H1 (cell line): ENCODE data around the gene OGFR. TPM values are rescaled to one million over a fixed set of nuclear protein-coding genes. Genes with fewer than 3 reads are reported as not detected.

Source experiments
- CTCF ChIA-PET: fragments of 300-600 bp; sonication (Branson Sonifier 250); formaldehyde crosslinking; loops from one replicate; lab custom pipeline; 2021; ENCODE audit not compliant: partially characterized antibody; lab: Charles Lee
- POLR2A ChIA-PET: fragments of 300-600 bp; sonication (Branson Sonifier 250); formaldehyde crosslinking; loops from one replicate; lab custom pipeline; 2021; ENCODE audit warnings: inconsistent platforms; ENCODE audit not compliant: partially characterized antibody; lab: Charles Lee
- DNase-seq, 2 experiments: peaks; one replicate each; pipeline versions ENCODE4 v3.0.0 to v3.0.0-alpha.2; 2010 to 2022; ENCODE audit warnings: low spot score in 2 of 2, low read depth in 1 of 2, mixed read lengths in 1 of 2
- FAIRE-seq: peaks from 2 replicates; lab custom pipeline; 2011; peaks lifted over from hg19 to GRCh38; lab: Jason Lieb, UNC
- H2AFZ ChIP-seq: 2 replicates; pipeline ENCODE4 v1.8.1; 2012; ENCODE audit warnings: low read length, inconsistent platforms
- H2AK5ac ChIP-seq: 2 replicates; pipeline ENCODE4 v1.6.1; 2013; ENCODE audit warnings: low read depth, low read length
- H2BK120ac ChIP-seq: replicated peaks from 2 replicates; pipeline ENCODE3; 2013; ENCODE audit warnings: low read depth, low read length, inconsistent platforms
- H2BK12ac ChIP-seq: 2 replicates; pipeline ENCODE4 v1.6.1; 2013; ENCODE audit warnings: low read depth, low read length
- H2BK15ac ChIP-seq: 2 replicates; pipeline ENCODE4 v1.6.1; 2013; ENCODE audit warnings: low read length
- H2BK20ac ChIP-seq: 2 replicates; pipeline ENCODE4 v1.6.1; 2013; ENCODE audit warnings: low read length
- H2BK5ac ChIP-seq: 2 replicates; pipeline ENCODE4 v1.6.1; 2013; ENCODE audit warnings: low read depth, low read length
- H3K14ac ChIP-seq: 2 replicates; pipeline ENCODE4 v1.6.1; 2013; ENCODE audit warnings: inconsistent platforms; ENCODE audit not compliant: insufficient read length
- H3K18ac ChIP-seq: 2 replicates; pipeline ENCODE4 v1.6.1; 2013; ENCODE audit warnings: low read length; ENCODE audit errors: extremely low read depth
- H3K23ac ChIP-seq: 2 replicates; pipeline ENCODE4 v1.6.1; 2013; ENCODE audit warnings: inconsistent platforms; ENCODE audit not compliant: insufficient read length
- H3K23me2 ChIP-seq: 2 replicates; pipeline ENCODE4 v1.6.1; 2013; ENCODE audit warnings: low read depth, low read length
- H3K27ac ChIP-seq: 2 replicates; pipeline ENCODE4 v1.6.1; 2011; ENCODE audit warnings: low read depth, low read length, inconsistent platforms
- H3K27me3 ChIP-seq, 4 experiments: replicated peaks in 1 of 4; 1 replicate in 1 of 4; 2 replicates in 3 of 4; pipeline versions ENCODE4 v1.6.1 to v1.8.1; 2011 to 2013; ENCODE audit warnings: low read length in 3 of 4, mild to moderate bottlenecking in 3 of 4, inconsistent platforms in 2 of 4, mixed read lengths in 2 of 4, moderate library complexity in 1 of 4; ENCODE audit not compliant: control insufficient read depth in 3 of 4, insufficient read depth in 3 of 4; ENCODE audit errors: extremely low read depth in 1 of 4
- H3K36me3 ChIP-seq, 4 experiments: 2 replicates each; pipeline versions ENCODE4 v1.6.1 to v1.8.1; 2011 to 2013; ENCODE audit warnings: mild to moderate bottlenecking in 4 of 4, low read length in 3 of 4, moderate library complexity in 2 of 4, control low read depth in 1 of 4, inconsistent platforms in 1 of 4; ENCODE audit not compliant: insufficient read depth in 4 of 4, control insufficient read depth in 2 of 4
- H3K4ac ChIP-seq: replicated peaks from 2 replicates; pipeline ENCODE3; 2013; ENCODE audit warnings: low read length, low read depth, mixed read lengths, inconsistent platforms; ENCODE audit not compliant: insufficient read length
- H3K4me1 ChIP-seq, 4 experiments: replicated peaks in 1 of 4; 1 replicate in 1 of 4; 2 replicates in 3 of 4; pipeline versions ENCODE4 v1.6.1 to v1.8.1; 2011 to 2013; ENCODE audit warnings: low read length in 3 of 4, inconsistent platforms in 2 of 4, mixed read lengths in 1 of 4; ENCODE audit not compliant: insufficient read depth in 4 of 4, control insufficient read depth in 3 of 4
- H3K4me2 ChIP-seq, 2 experiments: 2 replicates each; pipeline versions ENCODE4 v1.6.1 to v1.8.1; 2011 to 2013; ENCODE audit warnings: low read depth in 2 of 2, low read length in 2 of 2, control low read depth in 1 of 2, inconsistent platforms in 1 of 2, mild to moderate bottlenecking in 1 of 2; ENCODE audit not compliant: insufficient read depth in 1 of 2
- H3K4me3 ChIP-seq, 4 experiments: fragments of 200-600, 300-600 bp in 1 of 4; sonication (generic), shearing (Covaris generic), sonication (Bioruptor Twin) in 1 of 4; 2 replicates each; pipeline versions ENCODE4 v1.5.1 to v1.8.1; 2011 to 2016; ENCODE audit warnings: low read length in 4 of 4, low read depth in 3 of 4, control low read depth in 2 of 4, inconsistent platforms in 2 of 4, mild to moderate bottlenecking in 2 of 4, mixed read lengths in 1 of 4, moderate library complexity in 1 of 4; ENCODE audit not compliant: insufficient read depth in 2 of 4; ENCODE audit errors: extremely low read depth in 1 of 4
- H3K56ac ChIP-seq: replicated peaks from 2 replicates; pipeline ENCODE3; 2013; ENCODE audit warnings: low read depth, mild to moderate bottlenecking, mixed read lengths, low read length, inconsistent platforms; ENCODE audit not compliant: insufficient read length
- H3K79me1 ChIP-seq: 2 replicates; pipeline ENCODE4 v1.6.1; 2013; ENCODE audit warnings: low read depth, low read length, control low read depth
- H3K79me2 ChIP-seq, 2 experiments: 2 replicates each; pipeline versions ENCODE4 v1.6.1 to v1.8.1; 2012 to 2013; ENCODE audit warnings: low read length in 2 of 2, mild to moderate bottlenecking in 2 of 2, inconsistent platforms in 1 of 2; ENCODE audit not compliant: insufficient read depth in 2 of 2, control insufficient read depth in 1 of 2
- H3K9ac ChIP-seq, 4 experiments: replicated peaks in 1 of 4; 1 replicate in 1 of 4; 2 replicates in 3 of 4; pipeline versions ENCODE4 v1.6.1 to v1.8.1; 2011 to 2013; ENCODE audit warnings: low read depth in 3 of 4, low read length in 3 of 4, control low read depth in 2 of 4, mild to moderate bottlenecking in 2 of 4, moderate library complexity in 2 of 4, inconsistent platforms in 1 of 4; ENCODE audit errors: extremely low read depth in 1 of 4
- H3K9me3 ChIP-seq, 2 experiments: 2 replicates each; pipeline versions ENCODE4 v1.6.1 to v1.8.1; 2012 to 2013; ENCODE audit warnings: mild to moderate bottlenecking in 2 of 2, moderate library complexity in 2 of 2, control low read depth in 1 of 2, inconsistent platforms in 1 of 2, low read depth in 1 of 2, low read length in 1 of 2, mixed read lengths in 1 of 2; ENCODE audit not compliant: insufficient read depth in 2 of 2
- H4K20me1 ChIP-seq, 2 experiments: replicated peaks in 1 of 2; 2 replicates each; pipeline versions ENCODE3 to v1.8.1; 2011 to 2013; ENCODE audit warnings: inconsistent platforms in 2 of 2, low read length in 2 of 2, mild to moderate bottlenecking in 1 of 2; ENCODE audit not compliant: insufficient read depth in 2 of 2, control insufficient read depth in 1 of 2
- H4K5ac ChIP-seq: 2 replicates; pipeline ENCODE4 v1.6.1; 2013; ENCODE audit warnings: low read length, low read depth, mixed read lengths, inconsistent platforms; ENCODE audit not compliant: insufficient read length
- H4K8ac ChIP-seq: 2 replicates; pipeline ENCODE4 v1.8.0; 2013; ENCODE audit warnings: mild to moderate bottlenecking, moderate library complexity, low read length, inconsistent platforms; ENCODE audit not compliant: insufficient read depth; ENCODE audit errors: extremely low read depth
- H4K91ac ChIP-seq: replicated peaks from 2 replicates; pipeline ENCODE3; 2013; ENCODE audit warnings: low read length, mixed read lengths, inconsistent platforms; ENCODE audit not compliant: insufficient read length
- BACH1 ChIP-seq: IDR thresholded peaks from 2 replicates; pipeline ENCODE4 v1.6.1; 2012; ENCODE audit warnings: low read length, improper control_type of control experiment
- CHD2 ChIP-seq: IDR thresholded peaks from 2 replicates; pipeline ENCODE4 v1.6.1; 2012; ENCODE audit warnings: low read length, improper control_type of control experiment
- EP300 ChIP-seq, 2 experiments: IDR thresholded peaks; 1 replicate in 1 of 2; 2 replicates in 1 of 2; pipeline ENCODE4 v1.6.1; 2011 to 2012; ENCODE audit warnings: low read depth in 2 of 2, low read length in 2 of 2, mild to moderate bottlenecking in 2 of 2, borderline replicate concordance in 1 of 2, inconsistent platforms in 1 of 2, moderate library complexity in 1 of 2
- FOSL1 ChIP-seq: IDR thresholded peaks from 2 replicates; pipeline ENCODE4 v1.6.1; 2011; ENCODE audit warnings: mild to moderate bottlenecking, low read depth, low read length, moderate library complexity; ENCODE audit not compliant: insufficient read depth
- HDAC6 ChIP-seq: IDR thresholded peaks from one replicate; pipeline ENCODE4 v1.7.1; 2012; ENCODE audit warnings: low read depth, mild to moderate bottlenecking, inconsistent platforms, low read length, moderate library complexity
- KDM4A ChIP-seq: IDR thresholded peaks from one replicate; pipeline ENCODE4 v1.7.1; 2012; ENCODE audit warnings: low read depth, mild to moderate bottlenecking, moderate library complexity, low read length, inconsistent platforms; ENCODE audit not compliant: severe bottlenecking
- RXRA ChIP-seq: IDR thresholded peaks from 2 replicates; pipeline ENCODE4 v1.6.1; 2011; ENCODE audit warnings: low read depth, mild to moderate bottlenecking, low read length, moderate library complexity; ENCODE audit not compliant: insufficient read depth
- SAP30 ChIP-seq: fragments of 300-600 bp; sonication (generic); IDR thresholded peaks from 2 replicates; pipeline ENCODE4 v1.7.1; 2012; ENCODE audit warnings: low read length, moderate library complexity, mild to moderate bottlenecking, inconsistent platforms; ENCODE audit not compliant: insufficient read depth, insufficient replicate concordance
- SUZ12 ChIP-seq: fragments of 200-600 bp; sonication (generic); IDR thresholded peaks from 2 replicates; pipeline ENCODE4 v1.6.1; 2012; ENCODE audit warnings: mild to moderate bottlenecking, inconsistent platforms, low read length, moderate library complexity, mixed read lengths
- WGBS, 2 experiments: shearing (Covaris generic) in 1 of 2; methylation state at CpG; one replicate each; pipeline versions ENCODE4 v1.1.6 to v1.1.7; 2013 to 2015; ENCODE audit warnings: low lambda C conversion rate in 2 of 2, mixed read lengths in 2 of 2, inconsistent platforms in 1 of 2, low coverage in 1 of 2, missing lambda C conversion rate in 1 of 2; ENCODE audit not compliant: insufficient replicate concordance in 2 of 2, insufficient coverage in 1 of 2, insufficient read length in 1 of 2; ENCODE audit errors: extremely low coverage in 1 of 2, missing lambda C conversion rate in 1 of 2; 5-methylcytosine and 5-hydroxymethylcytosine counted together
- polyA plus RNA-seq, 7 experiments: library from polyadenylated mRNA; depleted of rRNA in 3 of 7; stranded (reverse) in 5 of 7; unstranded in 2 of 7; fragments of >200 nt in 5 of 7; fragments of 200-250 nt in 2 of 7; gene quantifications; 1 replicate in 5 of 7; 2 replicates in 1 of 7; 4 replicates in 1 of 7; pipeline versions ENCODE4 v1.2.1 to v1.2.3, GENCODE V29; 2011 to 2013; ENCODE audit warnings: missing spikeins in 2 of 7, mixed read lengths in 2 of 7
- total RNA-seq: library from RNA; stranded (reverse); fragmentation: NEBNext Ultra II Directional; extraction: Animal tissue kit (Norgen Biotek cat#: 25700); gene quantifications from 2 replicates; pipeline ENCODE4 v1.2.1, GENCODE V29; 2021
- TF ChIP-seq, protein P1 (sequence below): IDR thresholded peaks from 2 replicates; pipeline ENCODE4 v1.6.1; 2012; ENCODE audit warnings: inconsistent platforms
- TF ChIP-seq, protein P2 (sequence below): IDR thresholded peaks from 2 replicates; pipeline ENCODE4 v1.6.1; 2011; ENCODE audit warnings: low read depth, mild to moderate bottlenecking, low read length; ENCODE audit not compliant: insufficient read depth

The OGFR gene
- total and polyA plus RNA-seq, 2 of the 8 experiments (the other 6 are each of a cell fraction or from before 2014, with no cell fraction given): 13.9 to 25.1 TPM

DNA sequence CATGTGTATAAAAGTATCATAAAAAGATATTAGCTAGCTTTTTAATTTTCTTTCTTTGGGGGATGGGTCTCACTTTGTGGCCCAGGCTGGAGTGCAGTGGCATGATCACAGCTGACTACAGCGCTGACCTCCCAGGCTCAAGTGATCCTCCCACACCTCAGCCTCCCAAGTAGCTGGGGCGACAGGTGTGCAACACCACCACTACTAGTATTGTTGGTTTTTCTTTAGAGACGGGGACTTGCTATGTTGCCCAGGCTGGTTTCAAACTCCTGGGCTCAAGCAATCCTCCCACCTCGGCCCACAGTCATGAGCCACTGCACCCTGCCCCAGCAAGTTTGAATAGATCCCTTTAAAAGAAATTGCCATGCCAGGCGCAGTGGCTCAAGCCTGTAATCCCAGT is 50.5 kb downstream of the OGFR start:
- H3K4me2 ChIP-seq: no peak overlapping the region
- no peaks in the 10 kb centered on the region for H3K9me3 ChIP-seq
- peaks cover under 1% of the 10 kb centered on the region; the same call in 1 of the 2 replicates for H3K23me2 ChIP-seq
- no peak overlapping the region for H2AFZ ChIP-seq
- H3K36me3 ChIP-seq: peaks cover 5 to 29% (median 19%) of the 10 kb centered on the region in 4 experiments; a peak in 7 of 8 replicates
- H4K8ac ChIP-seq: no peak overlapping the region
- peaks cover 4% of the 10 kb centered on the region; the same call in 1 of the 2 replicates for H3K79me1 ChIP-seq
- no peak overlapping the region for H3K18ac ChIP-seq
- peaks cover 5 to 15% of the 10 kb centered on the region in 2 experiments for H4K20me1 ChIP-seq
- ChIA-PET CTCF (interaction anchor here (0.6 to 2.1 kb wide), 8 partner anchors 9 to 355 kb away, joined by 3 to 7 read pairs (median 4); no protein-coding TSS in a partner anchor), POLR2A (no interaction called here)
- DNase-seq (no peak), FAIRE-seq (no peak)
- no peak overlapping the region for H3K27ac ChIP-seq
- no peak overlapping the region for H3K4me3 ChIP-seq
- H2AK5ac ChIP-seq: no peak overlapping the region
- H3K4ac ChIP-seq: no peak overlapping the region
- no peak overlapping the region for H4K5ac ChIP-seq
- H3K79me2 ChIP-seq: peaks cover 0 to 12% of the 10 kb centered on the region in 2 experiments; a peak in 2 of 4 replicates
- no peak overlapping the region for H2BK120ac ChIP-seq
- H2BK5ac ChIP-seq: no peak overlapping the region
- H3K27me3 ChIP-seq: peaks cover 0 to under 1% (median under 1%) of the 10 kb centered on the region in 4 experiments; a peak in 3 of 7 replicates
- no peak overlapping the region for H3K14ac ChIP-seq
- H3K56ac ChIP-seq: no peak overlapping the region
- no peak overlapping the region for H2BK15ac ChIP-seq
- peaks cover under 1 to 3% (median 1%) of the 10 kb centered on the region in 4 experiments; a peak in 3 of 7 replicates for H3K4me1 ChIP-seq
- no peak overlapping the region for H2BK12ac ChIP-seq
- no peak overlapping the region for H3K23ac ChIP-seq
- H3K9ac ChIP-seq: no peak overlapping the region
- 87% methylated on average over 5 of the region's 5 CpGs; no CpG with 5 or more reads in 1 of the 2 experiments for WGBS, 2 experiments
- H4K91ac ChIP-seq: no peak overlapping the region
- no peak overlapping the region for H2BK20ac ChIP-seq
- TF ChIP-seq SUZ12: no peak
- TF ChIP-seq, protein P1, sequence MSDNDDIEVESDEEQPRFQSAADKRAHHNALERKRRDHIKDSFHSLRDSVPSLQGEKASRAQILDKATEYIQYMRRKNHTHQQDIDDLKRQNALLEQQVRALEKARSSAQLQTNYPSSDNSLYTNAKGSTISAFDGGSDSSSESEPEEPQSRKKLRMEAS: no peak
- no peak for TF ChIP-seq EP300 (IDR thresholded peaks at IDR 0.05; ENCODE audit: borderline replicate concordance in 1 of 2, low read depth in 2 of 2, low read length in 2 of 2)
- no peak for TF ChIP-seq CHD2
- TF ChIP-seq BACH1: no peak
- TF ChIP-seq, protein P2, sequence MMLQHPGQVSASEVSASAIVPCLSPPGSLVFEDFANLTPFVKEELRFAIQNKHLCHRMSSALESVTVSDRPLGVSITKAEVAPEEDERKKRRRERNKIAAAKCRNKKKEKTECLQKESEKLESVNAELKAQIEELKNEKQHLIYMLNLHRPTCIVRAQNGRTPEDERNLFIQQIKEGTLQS: no peak
- TF ChIP-seq FOSL1: no peak
- no peak for TF ChIP-seq KDM4A
- TF ChIP-seq HDAC6: no peak
- TF ChIP-seq RXRA: no peak
- no peak for TF ChIP-seq SAP30
